CD4-positive, alpha-beta T cell treated with Interleukin-12 subunit alpha and Interleukin-12 subunit beta, for 1 hour (primary cell): ENCODE results near the gene CKS2.
"Not testable (repeated sequence)": the region's sequence is repeated elsewhere in the genome, so short reads cannot be mapped to it uniquely, and the experiment has no call there.

ENCODE experiments used
- DNase-seq: peaks from one replicate; pipeline ENCODE4 v3.0.0-alpha.2; 2020

CKS2 gene

DNA sequence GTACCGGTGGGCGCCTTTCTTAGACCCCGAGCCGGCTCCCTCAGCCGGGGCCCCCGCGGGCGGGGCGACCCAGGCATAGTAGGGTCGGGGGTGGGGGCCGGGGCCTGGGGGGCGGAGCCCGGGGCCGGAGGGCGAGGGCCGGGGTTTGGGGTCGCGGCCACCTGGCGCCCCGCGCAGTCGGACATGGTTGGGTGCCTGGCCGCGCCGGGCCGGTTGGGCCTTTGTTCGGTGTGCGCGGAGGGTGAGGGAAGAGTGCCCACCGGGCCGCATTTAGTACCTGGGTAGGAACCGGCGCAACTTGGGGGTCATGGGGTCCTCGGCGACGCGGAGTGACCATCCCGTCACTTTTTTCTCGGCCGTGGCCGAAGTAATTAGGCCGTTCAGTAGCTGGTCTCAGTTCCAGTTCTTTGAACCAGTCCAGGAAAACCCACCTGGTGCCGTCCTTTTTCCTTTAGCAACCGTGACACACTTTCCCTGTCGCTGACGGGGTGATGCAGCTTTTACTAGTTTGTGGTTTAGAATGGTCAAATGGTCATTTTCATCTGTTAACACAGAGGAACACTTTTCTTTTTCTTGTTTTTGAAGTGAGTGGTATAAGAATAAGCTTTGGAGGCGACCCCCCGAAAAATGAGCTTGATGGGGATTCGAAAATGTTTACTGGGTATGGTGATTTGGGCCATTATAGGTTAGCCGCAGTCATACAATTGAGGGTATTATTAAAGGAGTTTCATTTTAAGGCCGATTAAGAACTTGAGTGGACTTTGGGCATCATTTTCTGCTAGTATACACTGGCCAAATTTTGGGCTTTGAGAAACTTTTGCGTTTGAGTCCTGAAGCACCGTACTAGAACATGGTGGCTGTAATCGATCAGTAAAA, 589 bp downstream of the CKS2 start:
- no peak for DNase-seq

DNA sequence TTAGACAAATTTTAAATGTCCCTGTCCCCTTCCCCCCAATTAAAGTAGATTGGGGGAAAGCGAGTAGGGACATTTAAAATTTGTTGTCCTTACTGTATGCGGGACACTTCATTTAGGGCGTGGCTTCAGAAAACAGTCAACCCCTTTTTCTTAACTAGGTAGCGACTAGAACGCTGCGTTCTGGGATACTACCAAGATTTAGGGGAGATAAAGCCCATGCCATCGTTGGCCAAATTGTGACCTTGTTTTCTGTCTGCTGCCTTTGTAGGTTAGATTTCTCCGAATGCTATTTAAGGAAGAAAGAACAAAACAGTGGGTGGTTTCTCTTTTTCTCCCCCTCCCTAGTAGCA, 1.2 kb downstream of the CKS2 start:
- peak; percentile 32 for DNase-seq

DNA sequence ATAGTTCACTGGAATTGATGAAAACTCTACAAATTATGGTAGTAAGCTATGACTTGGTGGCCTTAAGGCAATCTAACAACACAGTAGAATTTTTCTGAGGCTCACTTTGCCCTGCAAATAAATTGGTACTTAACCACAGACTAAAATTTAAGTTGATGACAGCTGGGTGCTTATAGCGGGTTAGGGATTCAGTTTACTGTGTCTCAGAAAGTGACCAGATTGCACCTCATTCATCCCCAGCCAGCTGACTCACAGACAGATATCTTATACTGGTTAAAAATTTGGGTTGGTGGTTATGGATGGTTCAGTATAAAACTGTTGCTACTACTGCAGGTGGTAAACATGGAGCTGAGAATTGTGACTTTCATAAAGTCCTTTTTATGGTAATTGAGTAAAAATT, 2.8 kb downstream of the CKS2 start:
- no peak for DNase-seq

DNA sequence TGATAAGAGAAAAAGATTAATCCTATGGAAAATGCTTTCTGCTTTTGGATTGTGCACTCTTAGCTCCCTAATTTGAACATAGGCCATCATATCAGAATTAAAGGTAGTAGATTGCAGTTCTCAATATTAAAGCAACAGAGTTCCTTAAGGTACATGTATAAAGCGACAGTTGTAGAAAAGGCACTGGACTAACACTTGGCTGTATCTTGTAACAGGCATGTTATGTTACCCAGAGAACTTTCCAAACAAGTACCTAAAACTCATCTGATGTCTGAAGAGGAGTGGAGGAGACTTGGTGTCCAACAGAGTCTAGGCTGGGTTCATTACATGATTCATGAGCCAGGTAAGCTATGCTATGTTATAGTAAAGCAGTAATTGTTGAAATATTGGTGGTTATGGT, 4.0 kb downstream of the CKS2 start:
- DNase-seq = no peak

DNA sequence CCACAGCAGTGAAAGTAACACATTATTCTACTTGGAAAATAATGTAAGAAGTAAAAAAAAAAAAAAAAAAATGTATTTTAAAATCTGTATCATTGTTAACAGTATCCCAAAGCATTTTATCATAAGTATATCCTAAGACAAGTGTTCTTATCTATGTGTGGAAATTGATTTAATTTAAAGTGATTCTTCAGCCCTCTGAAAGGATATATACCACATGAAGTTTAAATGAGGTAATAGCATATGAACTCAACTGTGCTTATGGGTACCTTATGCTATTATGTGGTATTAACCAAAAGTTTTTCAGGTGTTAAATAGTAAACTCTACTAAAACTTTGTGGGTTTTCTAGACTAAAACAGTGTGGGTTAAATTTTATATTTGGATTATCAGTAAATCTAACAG, 4.5 kb downstream of the CKS2 start:
- DNase-seq = no peak

DNA sequence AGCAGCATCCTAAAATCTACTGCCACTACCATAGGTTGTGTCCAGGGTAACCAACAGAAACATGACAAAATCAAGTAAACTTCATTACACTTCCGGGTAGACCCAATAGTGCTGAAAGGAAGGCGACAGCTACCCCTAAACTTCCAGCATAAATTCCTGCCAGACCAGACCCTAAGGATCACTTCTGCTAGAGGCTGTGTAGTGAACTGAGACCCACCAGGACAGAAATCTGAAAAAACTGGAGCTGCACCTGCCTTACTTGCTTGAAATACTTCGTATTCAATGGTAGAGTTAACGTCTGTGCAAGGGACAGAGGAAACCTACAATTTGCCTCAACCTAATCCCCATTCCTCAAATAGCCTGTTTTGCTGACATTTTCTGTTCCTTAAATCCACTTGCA, 6.3 kb downstream of the CKS2 start:
- DNase-seq = no peak

DNA sequence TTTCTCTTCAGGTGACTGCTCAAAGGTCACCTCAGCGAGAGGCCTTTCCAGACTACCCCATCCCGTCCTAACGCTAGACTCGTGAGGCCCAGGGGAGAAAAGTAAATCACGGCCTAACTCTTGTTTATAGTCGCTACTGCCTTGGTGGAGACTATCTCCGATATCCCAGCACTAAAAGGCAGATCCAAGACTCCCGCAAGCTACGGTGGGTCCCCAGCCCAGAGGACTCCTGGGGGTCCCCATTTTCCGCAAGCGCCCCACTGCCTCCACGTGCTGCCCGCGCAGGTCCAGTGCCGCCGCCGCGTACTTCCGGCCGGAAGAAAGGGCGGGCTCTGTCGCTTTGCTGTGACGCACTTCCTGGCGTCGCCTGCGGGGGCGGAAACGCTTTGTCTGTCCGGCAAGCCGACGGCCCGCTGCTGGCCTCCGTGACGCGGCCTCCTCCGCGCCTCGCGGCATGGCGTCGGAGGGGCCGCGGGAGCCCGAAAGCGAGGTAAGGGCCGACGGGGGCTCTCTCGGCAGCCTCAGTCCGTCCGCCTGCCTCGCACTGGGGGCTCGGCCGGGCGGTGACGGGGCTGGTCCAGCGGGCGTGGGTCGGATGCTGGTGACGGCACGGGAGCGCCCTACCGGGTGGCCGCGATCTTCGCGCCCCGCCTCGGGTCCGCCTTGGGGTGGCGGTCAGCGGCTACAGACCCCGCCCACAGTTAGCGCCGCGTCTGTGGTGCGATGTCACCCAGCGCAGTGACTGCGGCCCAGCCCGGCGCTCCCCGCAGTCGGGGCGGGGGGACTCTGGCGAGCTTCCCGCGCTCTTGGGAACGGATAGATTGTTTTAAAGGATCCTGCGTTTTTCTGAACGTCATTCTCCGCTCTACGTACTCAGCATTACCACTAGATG, 7.4 kb downstream of the CKS2 start, which contains the start of gene SECISBP2:
TSS of gene SECISBP2 (plus strand) at position 378 of the 892 bp plus-strand sequence. CDS start at position 455, 77 bp downstream.
- peak; percentile 94 for DNase-seq

DNA sequence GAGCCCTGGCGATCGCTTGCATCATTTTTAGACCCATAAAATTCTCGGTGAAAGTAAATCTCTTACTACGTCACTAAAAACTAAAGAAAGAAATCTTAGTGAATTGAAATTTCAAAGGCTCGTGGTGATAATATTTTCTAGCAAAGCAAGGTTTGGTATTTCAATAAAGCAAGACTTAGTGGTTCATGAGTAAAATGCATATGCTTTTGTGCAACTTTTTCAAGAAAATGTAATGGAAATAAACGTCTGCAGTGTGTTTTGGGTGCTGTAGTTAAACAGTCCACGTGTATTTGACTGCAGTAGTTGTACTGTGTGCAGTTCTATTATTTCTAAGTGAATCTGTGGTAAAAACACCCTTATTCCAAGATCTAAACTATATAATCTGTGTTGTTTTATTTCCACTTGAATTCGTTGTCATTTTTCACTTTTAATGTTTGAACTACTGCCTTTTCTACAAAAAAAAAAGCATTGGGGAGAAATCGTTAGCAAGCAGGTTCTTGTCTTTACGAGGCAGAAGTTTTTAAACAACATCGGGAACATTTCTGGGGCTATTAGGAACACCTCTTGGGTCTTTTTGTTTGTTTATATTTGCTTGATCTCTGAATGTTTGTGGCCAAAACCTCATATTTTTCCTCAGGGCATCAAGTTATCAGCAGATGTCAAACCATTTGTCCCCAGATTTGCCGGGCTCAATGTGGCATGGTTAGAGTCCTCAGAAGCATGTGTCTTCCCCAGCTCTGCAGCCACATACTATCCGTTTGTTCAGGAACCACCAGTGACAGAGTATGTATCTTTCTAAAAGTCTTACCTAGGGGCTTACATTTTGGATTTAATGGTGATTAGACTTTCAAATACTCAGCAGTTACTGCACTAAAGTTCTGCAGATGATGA, 8.3 kb downstream of the CKS2 start:
- no peak for DNase-seq

DNA sequence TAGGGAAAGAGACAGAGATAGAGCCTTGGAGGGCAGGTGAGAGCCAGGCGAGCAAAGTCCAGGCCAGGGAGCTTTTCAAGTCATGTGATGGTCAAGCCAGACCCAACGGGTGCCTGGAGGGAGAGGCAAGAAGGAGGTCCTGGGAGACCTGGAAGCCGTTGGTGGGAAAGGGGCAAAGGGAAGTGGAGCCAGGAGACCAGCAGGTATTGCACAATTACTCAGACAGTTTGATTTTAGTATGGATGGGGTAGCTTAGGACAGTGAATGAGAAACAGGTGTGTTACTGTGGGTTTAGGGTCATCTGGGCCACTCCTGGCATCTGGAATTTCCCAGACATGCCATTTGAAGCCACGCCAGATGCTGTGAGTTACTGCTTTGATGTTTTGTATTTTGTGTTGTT, 12.4 kb downstream of the CKS2 start:
- DNase-seq = no peak

DNA sequence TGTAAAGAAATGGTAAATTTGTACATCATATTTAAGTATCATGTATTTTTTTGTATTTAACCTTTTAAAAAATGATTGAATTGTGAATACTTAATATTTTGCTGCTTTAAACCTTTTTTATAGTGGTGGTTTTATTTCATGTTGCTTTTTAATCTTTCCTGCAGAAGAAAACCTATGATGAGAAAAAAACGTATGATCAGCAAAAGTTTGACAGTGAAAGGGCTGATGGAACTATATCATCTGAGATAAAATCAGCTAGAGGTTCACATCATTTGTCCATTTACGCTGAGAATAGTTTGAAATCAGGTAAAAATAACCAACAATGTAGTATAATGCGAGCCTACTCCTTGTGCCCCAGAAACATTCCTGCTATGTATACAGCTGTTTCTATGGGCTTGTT, 14.7 kb downstream of the CKS2 start:
- no peak for DNase-seq

DNA sequence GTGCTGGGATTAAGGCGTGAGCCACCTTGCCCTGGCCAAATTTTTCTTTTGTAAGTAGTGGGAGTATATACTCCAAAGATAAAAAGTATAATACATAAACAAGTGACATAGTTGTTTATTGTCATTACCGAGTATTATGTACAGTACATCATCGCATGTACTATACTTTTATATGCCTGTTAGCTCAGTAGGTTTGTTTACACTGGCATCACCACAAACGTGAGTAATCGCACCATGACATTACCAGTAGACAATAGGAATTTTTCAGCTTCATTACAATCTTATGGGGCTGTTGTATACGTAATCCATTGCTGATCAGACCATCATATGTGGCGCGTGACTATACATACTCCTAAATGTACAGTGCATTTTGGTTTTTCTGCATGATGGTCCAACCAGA, 17.1 kb downstream of the CKS2 start:
- DNase-seq = no peak

DNA sequence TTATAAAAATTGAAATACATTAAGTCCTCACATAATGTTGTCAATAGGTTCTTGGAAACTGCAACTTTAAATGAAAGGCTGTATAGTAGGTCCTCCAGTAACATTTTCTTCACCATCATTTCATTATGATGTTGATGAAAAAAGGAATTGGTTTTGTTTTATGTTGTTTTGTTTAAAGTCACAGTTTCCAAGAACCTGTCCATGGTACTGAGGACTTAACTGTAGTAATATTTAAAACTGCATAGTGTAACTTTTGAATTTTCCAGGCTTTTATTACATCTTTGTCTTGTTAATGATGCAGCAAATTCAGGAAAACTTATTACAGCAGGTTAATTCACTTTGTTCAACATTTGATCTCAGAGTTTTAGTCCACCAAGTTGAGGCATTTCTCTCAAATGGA, 18.9 kb downstream of the CKS2 start:
- no peak for DNase-seq

DNA sequence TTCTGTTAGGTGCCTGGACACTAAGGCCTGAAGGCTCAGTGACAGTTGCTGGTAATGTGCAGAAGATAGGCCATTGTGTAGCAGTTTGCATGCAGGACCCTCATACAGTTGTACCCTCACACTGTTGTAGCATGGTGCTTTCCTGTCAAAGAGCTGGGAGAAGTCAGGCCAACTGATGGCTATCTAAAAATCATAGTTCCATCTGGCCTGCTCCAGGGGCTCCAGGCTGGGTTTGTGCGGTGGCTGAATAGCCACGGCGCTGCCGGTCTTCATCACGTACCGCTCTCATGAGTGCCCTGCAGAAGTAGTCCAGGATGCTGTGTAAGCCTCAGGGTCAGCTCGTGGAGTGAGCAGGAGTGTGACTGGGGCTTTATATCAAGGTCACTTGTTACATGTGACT, 19.5 kb downstream of the CKS2 start:
- no peak for DNase-seq

DNA sequence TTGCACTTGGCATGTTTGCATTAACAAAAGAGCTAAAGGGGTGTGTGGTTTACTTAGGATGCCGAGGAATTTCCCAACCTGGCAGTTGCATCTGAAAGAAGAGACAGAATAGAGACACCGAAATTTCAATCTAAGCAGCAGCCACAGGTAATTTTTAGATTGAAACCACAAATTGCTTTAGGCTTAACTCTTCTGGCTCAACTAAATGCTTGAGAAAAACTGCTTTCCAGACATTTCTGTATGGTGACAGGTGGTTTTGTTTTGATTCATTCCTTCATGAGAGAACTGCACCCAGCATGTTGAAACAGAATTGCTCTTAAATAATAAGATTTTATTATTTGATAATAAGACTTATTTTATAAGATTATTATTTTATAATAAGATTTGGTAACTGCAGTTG, 28.8 kb downstream of the CKS2 start:
- no peak for DNase-seq

DNA sequence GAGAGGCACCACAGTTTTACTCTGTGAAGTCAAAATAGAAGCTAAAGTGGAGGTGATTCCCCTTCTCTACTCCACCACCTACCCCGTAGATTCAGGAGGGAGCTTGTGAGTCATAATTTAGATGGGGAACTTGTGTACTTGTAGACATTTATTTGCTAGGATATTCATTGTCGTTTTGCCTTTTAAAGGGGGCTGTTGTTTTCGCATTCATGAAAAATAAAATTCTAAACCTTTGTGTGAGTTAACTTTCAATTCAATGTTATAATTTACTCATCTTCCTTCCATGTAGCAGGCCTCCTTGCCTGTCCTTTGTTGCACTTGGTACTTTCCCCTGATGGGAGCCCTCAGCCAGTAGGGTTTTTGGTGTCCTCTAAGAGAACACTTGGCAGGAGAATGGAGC, 29.3 kb downstream of the CKS2 start:
- DNase-seq = no peak

DNA sequence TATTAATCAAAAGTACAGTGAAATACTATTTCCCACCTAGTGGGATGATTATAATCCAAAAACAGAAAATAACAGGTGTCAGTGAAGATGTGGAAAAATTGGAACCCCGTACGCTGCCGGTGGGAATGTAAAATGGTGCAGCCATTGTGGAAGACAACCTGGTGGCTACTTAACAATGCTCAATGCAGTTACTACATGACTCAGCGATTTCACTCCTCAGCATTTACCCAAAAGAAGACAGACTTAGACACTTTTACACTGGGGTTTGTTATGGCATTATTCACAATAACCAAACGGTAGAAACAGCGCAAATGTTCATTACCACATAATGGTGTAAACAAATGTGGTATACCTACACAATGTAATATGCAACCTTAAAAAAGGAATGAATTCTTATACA, 31.2 kb downstream of the CKS2 start:
- DNase-seq = no peak

DNA sequence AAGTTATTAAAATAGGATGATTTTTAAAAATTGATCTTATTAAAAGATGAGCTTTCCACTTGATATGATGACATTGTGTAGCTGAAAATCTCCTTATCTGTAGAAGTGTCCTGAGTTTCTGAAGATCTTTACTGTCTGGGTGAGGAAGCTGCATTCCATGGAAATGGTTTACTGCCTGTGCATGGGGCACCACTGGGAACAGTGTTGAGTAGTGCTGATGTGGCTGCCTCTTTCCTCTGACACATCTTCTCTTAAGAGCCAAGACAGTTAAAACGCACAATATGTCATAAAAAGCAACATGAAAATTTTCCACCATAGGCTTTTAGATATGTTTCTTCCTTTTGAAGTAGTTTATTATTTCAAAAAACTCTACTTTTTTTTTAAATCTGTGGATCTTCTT, 32.0 kb downstream of the CKS2 start:
- no peak for DNase-seq

DNA sequence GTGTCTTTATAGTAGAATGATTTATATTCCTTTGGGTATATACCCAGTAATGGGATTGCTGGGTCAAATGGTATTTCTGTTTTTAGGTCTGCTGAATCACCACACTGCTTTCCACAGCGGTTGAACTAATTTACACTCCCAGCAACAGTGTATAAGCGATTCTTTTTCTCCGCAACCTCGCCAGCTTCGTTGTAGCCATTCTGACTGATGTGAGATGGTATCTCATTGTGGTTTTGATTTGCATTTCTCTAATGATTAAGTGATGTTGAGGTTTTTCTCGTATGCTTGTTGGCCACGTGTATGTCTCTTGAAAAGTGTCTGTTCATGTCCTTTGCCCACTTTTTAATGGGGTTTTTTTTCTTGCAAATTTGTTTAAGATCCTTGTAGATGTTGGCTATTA, 32.8 kb downstream of the CKS2 start:
- not testable (repeated sequence) for DNase-seq

DNA sequence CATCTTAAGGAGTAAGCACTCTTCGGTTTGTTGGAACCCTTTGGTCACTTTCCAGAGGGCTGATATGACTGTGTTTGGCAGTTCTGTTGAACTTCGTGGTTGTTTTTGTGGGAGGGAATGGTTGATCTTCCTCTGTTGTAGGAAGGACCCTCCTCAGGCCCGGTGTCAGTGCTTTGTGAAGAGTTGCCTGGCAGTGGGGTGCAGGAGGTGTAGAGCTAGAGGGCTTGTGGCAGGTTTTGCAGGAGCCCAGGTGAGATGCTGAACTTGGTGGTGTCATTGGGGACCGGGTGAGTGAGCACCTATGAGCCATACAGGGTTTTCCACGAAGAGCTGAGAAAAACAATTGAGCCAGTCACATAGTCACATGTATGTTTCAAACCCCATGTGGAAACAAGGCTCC, 34.5 kb downstream of the CKS2 start:
- DNase-seq = no peak

DNA sequence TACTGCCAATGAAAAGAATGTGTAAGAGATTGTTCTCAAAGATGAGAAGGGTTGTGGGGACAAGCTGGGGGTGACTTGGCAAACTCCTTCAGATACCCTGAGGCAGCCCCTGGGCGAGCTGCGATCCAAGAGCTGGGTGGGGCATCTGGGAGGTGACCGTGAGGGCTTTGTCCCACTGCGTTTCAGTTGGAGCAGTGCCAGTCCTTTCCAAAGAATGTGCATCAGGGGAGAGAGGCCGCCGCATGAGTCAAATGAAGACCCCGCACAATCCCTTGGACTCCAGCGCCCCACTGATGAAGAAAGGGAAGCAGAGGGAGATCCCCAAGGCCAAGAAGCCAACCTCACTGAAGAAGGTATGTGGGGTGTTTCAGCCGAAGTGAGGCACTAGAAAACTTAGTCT, 35.7 kb downstream of the CKS2 start:
- no peak for DNase-seq

DNA sequence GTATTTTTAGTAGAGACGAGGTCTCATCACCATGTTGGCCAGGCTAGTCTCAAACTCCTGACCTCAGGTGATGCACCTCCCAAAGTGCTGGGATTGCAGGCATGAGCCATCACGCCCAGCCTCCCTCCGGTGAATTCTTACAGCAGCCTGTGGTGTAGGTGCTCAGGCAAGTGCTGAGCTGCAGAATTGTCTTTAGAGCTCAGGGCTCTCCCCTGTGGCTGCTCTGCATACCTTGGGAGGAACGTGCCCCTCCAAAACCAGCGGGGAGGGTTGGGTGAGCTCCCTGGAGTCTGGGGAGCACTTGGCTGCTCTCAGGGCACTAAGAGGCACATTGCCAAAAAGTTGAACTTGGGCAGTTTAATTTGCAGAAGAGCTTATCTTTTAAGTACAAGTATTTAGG, 36.7 kb downstream of the CKS2 start:
- DNase-seq = no peak

DNA sequence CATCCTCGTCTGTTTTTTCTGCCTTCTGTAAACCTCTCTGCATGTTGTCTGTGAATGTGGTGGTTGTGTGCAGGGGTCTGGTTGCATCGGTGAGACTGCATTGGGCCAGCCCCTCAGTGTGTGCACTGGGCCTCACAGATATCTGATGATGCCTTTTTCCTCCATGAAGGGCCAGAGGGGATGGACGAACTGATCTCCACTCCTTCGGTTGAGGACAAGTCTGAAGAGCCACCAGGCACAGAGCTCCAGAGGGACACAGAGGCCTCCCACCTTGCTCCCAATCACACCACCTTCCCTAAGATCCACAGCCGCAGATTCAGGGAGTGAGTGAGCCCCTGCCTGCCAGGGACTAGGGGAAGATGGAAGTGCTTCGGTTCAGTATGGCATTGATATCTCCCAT, 38.6 kb downstream of the CKS2 start:
- no peak for DNase-seq

DNA sequence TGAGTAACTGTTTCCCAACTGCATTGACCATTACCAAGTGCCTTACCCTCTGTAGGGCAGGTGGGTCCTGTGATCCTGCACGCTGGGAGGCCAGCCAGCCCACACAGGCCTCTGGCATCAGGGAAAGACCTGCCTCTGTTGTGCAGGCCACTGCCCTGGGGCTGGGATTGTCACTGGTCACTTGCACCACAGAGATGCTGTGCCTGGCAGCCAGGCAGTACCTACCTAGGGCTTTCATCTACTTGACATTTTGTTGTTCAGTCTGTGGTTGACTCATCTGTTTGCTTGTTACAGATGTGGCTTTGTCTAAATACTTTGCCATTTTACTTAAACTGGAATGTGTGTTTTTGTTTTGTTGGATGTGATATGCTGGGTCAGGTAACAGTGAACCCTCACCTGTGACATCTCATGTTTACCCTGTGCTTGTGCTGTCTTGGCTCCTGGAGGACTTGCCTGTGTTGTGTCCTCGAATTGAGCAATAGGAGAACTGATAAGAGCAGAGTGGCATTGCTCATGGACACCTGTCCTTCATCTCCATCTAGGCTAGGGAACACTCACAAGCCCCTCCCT, 40.1 kb downstream of the CKS2 start:
- no peak for DNase-seq
